ENCODE results near the gene NETO1. TPM values are rescaled to one million over a fixed set of nuclear protein-coding genes. Genes with fewer than 3 reads are reported as not detected.

Gene NETO1
- total RNA-seq, 1 experiment from 2014 or later: 12.9 TPM

DNA sequence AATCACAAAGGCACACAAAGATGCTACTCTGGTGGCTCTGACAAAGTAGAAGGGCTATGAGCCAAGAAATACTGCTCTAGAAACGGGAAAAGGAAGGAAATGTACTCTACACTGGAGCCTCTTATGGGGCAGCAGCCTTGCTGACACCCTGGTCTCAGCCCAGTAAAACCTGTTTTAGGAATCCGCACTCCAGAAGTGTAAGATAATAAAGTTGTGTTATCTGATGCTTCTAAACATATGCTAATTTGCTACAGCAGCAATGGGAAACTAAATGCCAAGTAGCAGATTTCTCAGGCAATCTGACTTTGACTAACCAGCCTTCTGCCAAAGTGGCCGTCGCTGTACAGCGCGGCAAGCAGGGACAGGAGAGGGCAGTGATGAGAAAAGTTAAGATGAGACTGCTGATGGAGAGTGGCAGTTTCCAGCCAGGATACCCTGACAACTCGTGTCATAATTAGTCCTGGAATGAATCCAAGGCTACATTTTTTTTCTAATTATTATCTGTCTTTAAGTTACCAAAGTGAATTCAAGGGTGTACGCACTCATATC is 99.0 kb downstream of the NETO1 start:
- Histone ChIP-seq H3K36me3 (ENCODE audit: low read depth, low read length) (no peaks in the 10 kb centered on the region), H3K27ac (ENCODE audit: low read length) (no peak overlapping the region), H3K9ac (ENCODE audit: low read length) (no peak overlapping the region), H2AFZ (ENCODE audit: low read length) (no peak overlapping the region), H3K79me2 (ENCODE audit: low read length) (no peaks in the 10 kb centered on the region), H3K4me3 (ENCODE audit: low read length) (no peak overlapping the region), H4K20me1 (ENCODE audit: low read length) (no peaks in the 10 kb centered on the region), H3K9me3 (ENCODE audit: low read length) (no peaks in the 10 kb centered on the region), H3K4me2 (ENCODE audit: low read length) (no peak overlapping the region), H3F3A (ENCODE audit: low read length, unreplicated experiment) (no peaks in the 10 kb centered on the region), H3K27me3 (ENCODE audit: low read length) (no peaks in the 10 kb centered on the region), H3K9me2 (replicated peaks; ENCODE audit: low read length) (no peaks in the 10 kb centered on the region), H3K4me1 (ENCODE audit: insufficient read depth, low read length) (no peaks in the 10 kb centered on the region)
- DNase-seq: no peak
- TF ChIP-seq, protein P1, sequence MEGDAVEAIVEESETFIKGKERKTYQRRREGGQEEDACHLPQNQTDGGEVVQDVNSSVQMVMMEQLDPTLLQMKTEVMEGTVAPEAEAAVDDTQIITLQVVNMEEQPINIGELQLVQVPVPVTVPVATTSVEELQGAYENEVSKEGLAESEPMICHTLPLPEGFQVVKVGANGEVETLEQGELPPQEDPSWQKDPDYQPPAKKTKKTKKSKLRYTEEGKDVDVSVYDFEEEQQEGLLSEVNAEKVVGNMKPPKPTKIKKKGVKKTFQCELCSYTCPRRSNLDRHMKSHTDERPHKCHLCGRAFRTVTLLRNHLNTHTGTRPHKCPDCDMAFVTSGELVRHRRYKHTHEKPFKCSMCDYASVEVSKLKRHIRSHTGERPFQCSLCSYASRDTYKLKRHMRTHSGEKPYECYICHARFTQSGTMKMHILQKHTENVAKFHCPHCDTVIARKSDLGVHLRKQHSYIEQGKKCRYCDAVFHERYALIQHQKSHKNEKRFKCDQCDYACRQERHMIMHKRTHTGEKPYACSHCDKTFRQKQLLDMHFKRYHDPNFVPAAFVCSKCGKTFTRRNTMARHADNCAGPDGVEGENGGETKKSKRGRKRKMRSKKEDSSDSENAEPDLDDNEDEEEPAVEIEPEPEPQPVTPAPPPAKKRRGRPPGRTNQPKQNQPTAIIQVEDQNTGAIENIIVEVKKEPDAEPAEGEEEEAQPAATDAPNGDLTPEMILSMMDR (conservative IDR thresholded peaks at IDR 0.05; ENCODE audit: low read depth, low read length): no peak; the same call in 1 of the 2 replicates
- ChIA-PET CTCF (no interaction called here), POLR2A (ENCODE audit: unreplicated experiment) (no interaction called here)
- BruUV-seq (replicated peaks): no TSS peak
- no peak for ATAC-seq
- intact Hi-C loops (cut with micrococcal nuclease): no loop called here

DNA sequence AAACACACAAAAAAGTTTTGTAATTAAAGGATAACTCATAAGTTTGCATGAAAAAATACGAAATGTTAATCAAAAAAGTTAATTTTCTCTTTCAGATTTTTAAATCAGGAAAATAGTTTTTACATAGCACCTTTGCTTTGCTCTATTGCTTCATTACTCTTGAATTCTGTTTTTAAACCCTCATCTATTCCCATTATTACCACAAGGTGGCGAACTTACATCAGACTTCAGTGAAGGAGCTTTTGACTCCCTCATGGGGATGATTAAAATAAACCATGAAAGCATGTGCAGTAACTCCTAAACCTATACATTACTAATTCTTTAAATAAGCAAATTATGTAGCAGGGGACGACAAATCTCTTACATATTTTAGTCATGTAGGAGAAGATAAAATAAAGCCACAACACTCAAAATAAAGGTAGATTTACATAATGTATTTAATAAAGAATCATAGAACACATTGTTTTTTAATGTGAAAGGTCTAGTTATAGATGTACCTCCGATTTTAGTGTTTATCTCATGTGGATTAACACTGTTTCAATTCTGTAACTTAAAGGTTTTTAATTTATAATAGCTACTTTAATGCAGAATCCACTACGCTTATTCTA is 105.2 kb downstream of the NETO1 start:
- intact Hi-C loops (cut with micrococcal nuclease): loop anchor here (1.0 to 5.0 kb wide), 6 partner anchors 374 to 1355 kb away; no protein-coding TSS in a partner anchor
- no peaks in the 10 kb centered on the region for H3K9me2 ChIP-seq (replicated peaks; ENCODE audit: low read length)
- H4K20me1 ChIP-seq (ENCODE audit: low read length): no peaks in the 10 kb centered on the region
- H2AFZ ChIP-seq (ENCODE audit: low read length): no peak overlapping the region
- peak; percentile 61 for ATAC-seq
- POLR2A ChIA-PET (ENCODE audit: unreplicated experiment): interaction anchor here (0.5 kb wide), 1 partner anchor 1079 kb away, joined by 4 read pairs; no protein-coding TSS in a partner anchor
- TF ChIP-seq EZH2 (IDR thresholded peaks at IDR 0.05; ENCODE audit: low read length, unreplicated experiment): no peak
- TF ChIP-seq, protein P1 (conservative IDR thresholded peaks at IDR 0.05; ENCODE audit: low read depth, low read length): peak; percentile 83
- no peak for TF ChIP-seq EZH2phosphoT487 (IDR thresholded peaks at IDR 0.05; ENCODE audit: borderline replicate concordance, low read length)
- peak; percentile 84 for DNase-seq
- H3K4me3 ChIP-seq (ENCODE audit: low read length): no peak overlapping the region
- H3K9ac ChIP-seq (ENCODE audit: low read length): no peak overlapping the region
- BruUV-seq (replicated peaks): no TSS peak
- CTCF ChIA-PET: interaction anchor here (0.5 to 0.6 kb wide), 2 partner anchors 95 to 1525 kb away, joined by 3 to 4 read pairs; no protein-coding TSS in a partner anchor
- H3K27ac ChIP-seq (ENCODE audit: low read length): no peak overlapping the region
- H3K27me3 ChIP-seq (ENCODE audit: low read length): no peaks in the 10 kb centered on the region
- H3K36me3 ChIP-seq (ENCODE audit: low read depth, low read length): no peaks in the 10 kb centered on the region
- H3K4me1 ChIP-seq (ENCODE audit: insufficient read depth, low read length): no peaks in the 10 kb centered on the region
- H3K4me2 ChIP-seq (ENCODE audit: low read length): no peak overlapping the region
- no peaks in the 10 kb centered on the region for H3K79me2 ChIP-seq (ENCODE audit: low read length)
- no peaks in the 10 kb centered on the region for H3K9me3 ChIP-seq (ENCODE audit: low read length)
- H3F3A ChIP-seq (ENCODE audit: low read length, unreplicated experiment): no peaks in the 10 kb centered on the region

DNA sequence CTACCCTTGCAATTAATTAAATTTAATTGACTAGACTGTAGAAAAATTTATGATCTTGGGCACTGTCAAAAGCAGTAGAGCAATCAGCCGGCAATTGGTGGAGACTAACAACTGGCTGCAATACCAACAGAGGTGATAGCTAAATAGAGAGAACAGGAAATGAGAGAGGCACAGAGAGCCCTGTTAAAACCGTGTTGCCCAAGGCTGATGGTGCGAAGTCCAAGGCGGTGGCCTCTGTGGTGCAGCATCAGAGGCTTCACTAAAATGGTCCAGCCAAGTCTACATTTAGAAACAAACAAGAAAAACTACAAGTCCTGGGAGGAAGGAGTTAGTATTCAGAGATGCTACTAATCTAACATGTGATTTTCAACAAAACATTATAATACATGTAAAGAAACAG is 115.6 kb downstream of the NETO1 start:
- no peaks in the 10 kb centered on the region for H3K9me2 ChIP-seq (replicated peaks; ENCODE audit: low read length)
- no peak overlapping the region for H3K27ac ChIP-seq (ENCODE audit: low read length)
- no peak for ATAC-seq
- no peak overlapping the region for H3K4me3 ChIP-seq (ENCODE audit: low read length)
- ChIA-PET CTCF (no interaction called here), POLR2A (ENCODE audit: unreplicated experiment) (no interaction called here)
- H3K27me3 ChIP-seq (ENCODE audit: low read length): no peaks in the 10 kb centered on the region
- H3K36me3 ChIP-seq (ENCODE audit: low read depth, low read length): no peaks in the 10 kb centered on the region
- H3K4me1 ChIP-seq (ENCODE audit: insufficient read depth, low read length): no peaks in the 10 kb centered on the region
- H4K20me1 ChIP-seq (ENCODE audit: low read length): no peaks in the 10 kb centered on the region
- no peak overlapping the region for H3K4me2 ChIP-seq (ENCODE audit: low read length)
- H3K9me3 ChIP-seq (ENCODE audit: low read length): no peaks in the 10 kb centered on the region
- TF ChIP-seq, protein P1 (conservative IDR thresholded peaks at IDR 0.05; ENCODE audit: low read depth, low read length): no peak
- TF ChIP-seq EZH2 (IDR thresholded peaks at IDR 0.05; ENCODE audit: low read length, unreplicated experiment): no peak
- no peak for TF ChIP-seq EZH2phosphoT487 (IDR thresholded peaks at IDR 0.05; ENCODE audit: borderline replicate concordance, low read length)
- BruUV-seq (replicated peaks): no TSS peak
- H2AFZ ChIP-seq (ENCODE audit: low read length): no peak overlapping the region
- no peaks in the 10 kb centered on the region for H3F3A ChIP-seq (ENCODE audit: low read length, unreplicated experiment)
- no peak for DNase-seq
- intact Hi-C loops (cut with micrococcal nuclease): no loop called here
- H3K79me2 ChIP-seq (ENCODE audit: low read length): no peaks in the 10 kb centered on the region
- H3K9ac ChIP-seq (ENCODE audit: low read length): no peak overlapping the region

Data from PC-3 (cell line).